Tibial nerve (tissue), 3 donors: ENCODE measurements around the gene AADACL4.

Experiments used
- CTCF ChIP-seq, 5 experiments: fragments of 200-600 bp in 3 of 5; fragments of 450-650 bp in 2 of 5; sonication (generic) in 3 of 5; IDR thresholded peaks; one replicate each; pipeline ENCODE4 v1.5.1; 2016 to 2019; ENCODE audit warnings: antibody characterized with exemption in 5 of 5, mild to moderate bottlenecking in 3 of 5, moderate library complexity in 2 of 5
- POLR2A ChIP-seq, 2 donors: fragments of 450-650 bp; IDR thresholded peaks; one replicate each; pipeline ENCODE4 v1.6.1; 2017; ENCODE audit warnings: antibody characterized with exemption in 2 of 2, mild to moderate bottlenecking in 2 of 2, moderate library complexity in 2 of 2

DNA sequence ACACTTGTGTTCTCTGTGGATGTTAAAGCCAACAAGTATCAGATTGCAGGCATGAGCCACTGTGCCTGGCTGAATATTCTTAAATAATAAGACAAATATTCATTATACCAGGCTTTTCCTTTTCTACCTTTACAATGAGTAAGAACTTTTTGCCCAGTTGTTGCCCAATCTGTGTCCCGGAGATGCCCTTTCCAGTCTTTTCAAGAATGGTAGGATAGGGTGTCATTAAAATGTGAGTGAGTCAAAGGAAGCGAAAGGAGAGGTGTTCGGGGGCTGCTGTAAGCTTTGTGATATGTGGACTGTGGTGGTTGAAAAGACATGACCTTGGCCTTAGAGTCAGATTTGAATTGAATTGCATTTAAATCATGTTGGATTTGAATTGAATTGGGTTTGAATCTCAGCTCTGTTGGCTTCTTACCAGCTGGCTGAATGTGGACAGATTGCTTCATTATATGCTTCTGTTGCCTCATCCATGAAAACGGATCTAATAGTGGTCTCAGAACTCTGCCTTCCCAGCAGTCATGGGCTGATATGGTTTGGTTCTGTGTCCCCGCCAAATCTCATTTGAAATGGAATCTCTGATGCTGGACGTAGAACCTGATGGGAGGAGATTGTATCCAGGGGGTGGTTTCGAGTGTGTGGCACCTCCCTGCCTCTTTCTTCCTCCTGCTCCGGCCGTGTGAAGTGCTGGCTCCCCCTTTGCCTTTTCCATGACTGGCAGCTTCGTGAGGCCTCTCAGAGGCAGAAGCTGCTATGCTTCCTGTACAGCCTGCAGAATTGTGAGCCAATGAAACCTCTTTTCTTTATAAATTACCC is 49.3 kb downstream of the AADACL4 start:
- TF ChIP-seq CTCF (IDR thresholded peaks at IDR 0.05) (no peak), POLR2A (IDR thresholded peaks at IDR 0.05) (no peak)
